Measurements from ENCODE around the gene CNTNAP2. TPM values are rescaled to one million over a fixed set of nuclear protein-coding genes. Genes with fewer than 3 reads are reported as not detected.

CNTNAP2 gene
- total RNA-seq, 1 experiment from 2014 or later: 42.5 TPM

- H3K4me1 ChIP-seq: no peaks in the 10 kb centered on the region
- H3K9me3 ChIP-seq: no peaks in the 10 kb centered on the region
- TF ChIP-seq CTCF (IDR thresholded peaks at IDR 0.05; ENCODE audit: insufficient read depth in 1 of 2, low read depth in 1 of 2, low read length in 1 of 2, severe bottlenecking in 1 of 2, unreplicated experiment in 1 of 2): no peak
- Mint-ChIP-seq H3K4me1 (ENCODE audit: low read depth, unreplicated experiment) (peaks cover 7% of the 10 kb centered on the region), H3K27ac (ENCODE audit: unreplicated experiment) (no peak overlapping the region), H3K36me3 (ENCODE audit: insufficient read depth, unreplicated experiment) (no peaks in the 10 kb centered on the region), H3K27me3 (ENCODE audit: insufficient read depth, unreplicated experiment) (no peaks in the 10 kb centered on the region), H3K4me3 (ENCODE audit: unreplicated experiment) (no peak overlapping the region), H3K9me3 (ENCODE audit: unreplicated experiment) (no peaks in the 10 kb centered on the region)
- CTCF ChIA-PET: no interaction called here
- DNase-seq: no peak
- no TSS peak for BruUV-seq (replicated peaks)
- no peak overlapping the region for H3K4me3 ChIP-seq (ENCODE audit: low read depth, low read length)
- POLR2A ChIA-PET: no interaction called here
- intact Hi-C loops (cut with micrococcal nuclease; ENCODE audit: unreplicated experiment): no loop called here
- H3K27me3 ChIP-seq (replicated peaks; ENCODE audit: control insufficient read depth, insufficient read depth, low read length): no peaks in the 10 kb centered on the region
- H3K36me3 ChIP-seq (ENCODE audit: control insufficient read depth, insufficient read depth, low read length): no peaks in the 10 kb centered on the region
Observed at GRCh38 chr7:146876411-146876810, 759.8 kb downstream of the CNTNAP2 start.

- Mint-ChIP-seq H3K4me1 (ENCODE audit: low read depth, unreplicated experiment) (peaks cover 7% of the 10 kb centered on the region), H3K9me3 (ENCODE audit: unreplicated experiment) (no peaks in the 10 kb centered on the region), H3K27me3 (ENCODE audit: insufficient read depth, unreplicated experiment) (no peaks in the 10 kb centered on the region), H3K4me3 (ENCODE audit: unreplicated experiment) (no peak overlapping the region), H3K27ac (ENCODE audit: unreplicated experiment) (no peak overlapping the region), H3K36me3 (ENCODE audit: insufficient read depth, unreplicated experiment) (no peaks in the 10 kb centered on the region)
- no peak for DNase-seq
- no TSS peak for BruUV-seq (replicated peaks)
- Histone ChIP-seq H3K4me1 (no peaks in the 10 kb centered on the region), H3K9me3 (no peaks in the 10 kb centered on the region), H3K36me3 (ENCODE audit: control insufficient read depth, insufficient read depth, low read length) (no peaks in the 10 kb centered on the region), H3K4me3 (ENCODE audit: low read depth, low read length) (no peak overlapping the region), H3K27me3 (replicated peaks; ENCODE audit: control insufficient read depth, insufficient read depth, low read length) (no peaks in the 10 kb centered on the region)
- TF ChIP-seq CTCF (IDR thresholded peaks at IDR 0.05; ENCODE audit: insufficient read depth in 1 of 2, low read depth in 1 of 2, low read length in 1 of 2, severe bottlenecking in 1 of 2, unreplicated experiment in 1 of 2): no peak
- intact Hi-C loops (cut with micrococcal nuclease; ENCODE audit: unreplicated experiment): no loop called here
- ChIA-PET POLR2A (no interaction called here), CTCF (no interaction called here)
Observed at GRCh38 chr7:146878901-146879300, 762.3 kb downstream of the CNTNAP2 start.

GRCh38 chr7:146885231-146885630, 768.6 kb downstream of the CNTNAP2 start:
- H3K27me3 Mint-ChIP-seq (ENCODE audit: insufficient read depth, unreplicated experiment): no peaks in the 10 kb centered on the region
- Histone ChIP-seq H3K4me3 (ENCODE audit: low read depth, low read length) (no peak overlapping the region), H3K36me3 (ENCODE audit: control insufficient read depth, insufficient read depth, low read length) (no peaks in the 10 kb centered on the region), H3K9me3 (no peaks in the 10 kb centered on the region), H3K4me1 (no peaks in the 10 kb centered on the region), H3K27me3 (replicated peaks; ENCODE audit: control insufficient read depth, insufficient read depth, low read length) (no peaks in the 10 kb centered on the region)
- no peaks in the 10 kb centered on the region for H3K36me3 Mint-ChIP-seq (ENCODE audit: insufficient read depth, unreplicated experiment)
- DNase-seq: no peak
- H3K4me1 Mint-ChIP-seq (ENCODE audit: low read depth, unreplicated experiment): no peaks in the 10 kb centered on the region
- BruUV-seq (replicated peaks): no TSS peak
- no peak for TF ChIP-seq CTCF (IDR thresholded peaks at IDR 0.05; ENCODE audit: insufficient read depth in 1 of 2, low read depth in 1 of 2, low read length in 1 of 2, severe bottlenecking in 1 of 2, unreplicated experiment in 1 of 2)
- H3K27ac Mint-ChIP-seq (ENCODE audit: unreplicated experiment): no peak overlapping the region
- H3K4me3 Mint-ChIP-seq (ENCODE audit: unreplicated experiment): no peak overlapping the region
- intact Hi-C loops (cut with micrococcal nuclease; ENCODE audit: unreplicated experiment): no loop called here
- H3K9me3 Mint-ChIP-seq (ENCODE audit: unreplicated experiment): no peaks in the 10 kb centered on the region
- ChIA-PET CTCF (no interaction called here), POLR2A (no interaction called here)

Data from Caco-2 (cell line).